Glutamatergic neuron (in vitro differentiated cells): ENCODE results near the gene SLC22A7. TPM values are rescaled to one million over a fixed set of nuclear protein-coding genes. Genes with fewer than 3 reads are reported as not detected.
A peak's percentile ranks its signal among the peaks of the same experiment; 100 is the strongest.

Source experiments
- DNase-seq: peaks from one replicate; pipeline ENCODE4 v3.0.0; 2022
- H3K27ac Mint-ChIP-seq: one replicate; pipeline ENCODE4 v1.8.0; 2020; ENCODE audit warnings: mild to moderate bottlenecking, mixed read lengths, inconsistent platforms; ENCODE audit not compliant: unreplicated experiment
- H3K27me3 Mint-ChIP-seq: one replicate; pipeline ENCODE4 v1.8.0; 2020; ENCODE audit warnings: mild to moderate bottlenecking, moderate library complexity, mixed read lengths, inconsistent platforms; ENCODE audit not compliant: unreplicated experiment
- H3K36me3 Mint-ChIP-seq: one replicate; pipeline ENCODE4 v1.8.0; 2020; ENCODE audit warnings: mild to moderate bottlenecking, mixed read lengths, inconsistent platforms; ENCODE audit not compliant: unreplicated experiment
- H3K4me1 Mint-ChIP-seq: one replicate; pipeline ENCODE4 v1.8.0; 2020; ENCODE audit warnings: mild to moderate bottlenecking, low read depth, mixed read lengths, inconsistent platforms; ENCODE audit not compliant: unreplicated experiment
- H3K4me3 Mint-ChIP-seq: one replicate; pipeline ENCODE4 v1.8.0; 2020; ENCODE audit warnings: mild to moderate bottlenecking, mixed read lengths, inconsistent platforms; ENCODE audit not compliant: unreplicated experiment
- H3K9me3 Mint-ChIP-seq: one replicate; pipeline ENCODE4 v1.8.0; 2020; ENCODE audit warnings: mild to moderate bottlenecking, moderate library complexity, mixed read lengths, inconsistent platforms; ENCODE audit not compliant: unreplicated experiment
- total RNA-seq: library from RNA; stranded (reverse); fragmentation: NEBNext Ultra II Directional; extraction: Animal tissue kit (Norgen Biotek cat#: 25700); gene quantifications from one replicate; pipeline ENCODE4 v1.2.1, GENCODE V29; 2021; ENCODE audit not compliant: unreplicated experiment
- TF ChIP-seq, protein P1 (sequence below): fragments of 200-600 bp; sonication (generic); IDR thresholded peaks from one replicate; pipeline ENCODE4 v1.5.0; 2021; ENCODE audit not compliant: partially characterized antibody, unreplicated experiment

The SLC22A7 gene
- total RNA-seq, 1 donor from 2014 or later = 0.34 TPM

DNA sequence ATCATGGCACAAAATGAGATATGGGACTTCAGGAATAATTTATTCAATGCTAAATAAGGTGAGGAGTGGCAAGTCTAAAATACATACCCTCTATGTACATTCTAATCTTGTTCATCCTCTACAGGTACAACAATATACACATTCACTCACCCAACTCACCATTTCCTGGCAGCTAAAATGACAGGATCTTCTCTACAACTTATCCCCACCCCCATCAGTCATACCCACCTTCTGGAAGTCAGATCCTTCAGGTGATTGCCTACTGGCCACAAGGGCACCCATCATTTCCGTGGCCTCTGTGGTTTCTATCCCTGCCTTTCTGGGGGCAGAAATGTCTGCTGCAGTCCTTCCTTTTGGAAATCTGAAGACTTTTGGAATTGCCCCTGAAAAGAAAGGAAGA is 33.4 kb downstream of the SLC22A7 start:
- no peak overlapping the region for H3K27ac Mint-ChIP-seq
- H3K36me3 Mint-ChIP-seq = no peaks in the 10 kb centered on the region
- H3K4me1 Mint-ChIP-seq = no peaks in the 10 kb centered on the region
- peaks cover 1% of the 10 kb centered on the region for H3K27me3 Mint-ChIP-seq
- DNase-seq = no peak
- TF ChIP-seq, protein P1, sequence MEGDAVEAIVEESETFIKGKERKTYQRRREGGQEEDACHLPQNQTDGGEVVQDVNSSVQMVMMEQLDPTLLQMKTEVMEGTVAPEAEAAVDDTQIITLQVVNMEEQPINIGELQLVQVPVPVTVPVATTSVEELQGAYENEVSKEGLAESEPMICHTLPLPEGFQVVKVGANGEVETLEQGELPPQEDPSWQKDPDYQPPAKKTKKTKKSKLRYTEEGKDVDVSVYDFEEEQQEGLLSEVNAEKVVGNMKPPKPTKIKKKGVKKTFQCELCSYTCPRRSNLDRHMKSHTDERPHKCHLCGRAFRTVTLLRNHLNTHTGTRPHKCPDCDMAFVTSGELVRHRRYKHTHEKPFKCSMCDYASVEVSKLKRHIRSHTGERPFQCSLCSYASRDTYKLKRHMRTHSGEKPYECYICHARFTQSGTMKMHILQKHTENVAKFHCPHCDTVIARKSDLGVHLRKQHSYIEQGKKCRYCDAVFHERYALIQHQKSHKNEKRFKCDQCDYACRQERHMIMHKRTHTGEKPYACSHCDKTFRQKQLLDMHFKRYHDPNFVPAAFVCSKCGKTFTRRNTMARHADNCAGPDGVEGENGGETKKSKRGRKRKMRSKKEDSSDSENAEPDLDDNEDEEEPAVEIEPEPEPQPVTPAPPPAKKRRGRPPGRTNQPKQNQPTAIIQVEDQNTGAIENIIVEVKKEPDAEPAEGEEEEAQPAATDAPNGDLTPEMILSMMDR = no peak
- no peak overlapping the region for H3K4me3 Mint-ChIP-seq
- H3K9me3 Mint-ChIP-seq = no peaks in the 10 kb centered on the region

DNA sequence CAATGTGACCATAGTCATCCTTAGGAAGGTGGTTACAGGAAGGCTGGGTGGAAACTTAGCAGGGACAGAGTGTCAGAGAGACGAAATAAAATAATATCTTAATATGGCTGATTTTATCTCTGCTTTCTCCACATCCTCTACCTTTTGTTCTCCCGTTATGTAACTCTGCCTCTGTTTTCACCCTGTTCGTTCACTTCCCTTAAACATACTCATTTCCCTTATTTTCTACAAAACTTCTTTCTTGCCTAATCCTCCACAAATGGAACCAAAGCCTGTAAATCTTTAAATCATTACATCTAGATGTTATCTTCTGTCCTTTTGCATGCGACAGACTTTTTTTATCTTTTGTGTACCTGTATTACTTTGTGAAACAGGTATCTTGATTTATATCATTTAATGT is 33.8 kb downstream of the SLC22A7 start:
- no peaks in the 10 kb centered on the region for H3K4me1 Mint-ChIP-seq
- no peak for DNase-seq
- H3K27me3 Mint-ChIP-seq = peaks cover 1% of the 10 kb centered on the region
- no peaks in the 10 kb centered on the region for H3K36me3 Mint-ChIP-seq
- no peaks in the 10 kb centered on the region for H3K9me3 Mint-ChIP-seq
- TF ChIP-seq, protein P1 = no peak
- no peak overlapping the region for H3K4me3 Mint-ChIP-seq
- no peak overlapping the region for H3K27ac Mint-ChIP-seq

DNA sequence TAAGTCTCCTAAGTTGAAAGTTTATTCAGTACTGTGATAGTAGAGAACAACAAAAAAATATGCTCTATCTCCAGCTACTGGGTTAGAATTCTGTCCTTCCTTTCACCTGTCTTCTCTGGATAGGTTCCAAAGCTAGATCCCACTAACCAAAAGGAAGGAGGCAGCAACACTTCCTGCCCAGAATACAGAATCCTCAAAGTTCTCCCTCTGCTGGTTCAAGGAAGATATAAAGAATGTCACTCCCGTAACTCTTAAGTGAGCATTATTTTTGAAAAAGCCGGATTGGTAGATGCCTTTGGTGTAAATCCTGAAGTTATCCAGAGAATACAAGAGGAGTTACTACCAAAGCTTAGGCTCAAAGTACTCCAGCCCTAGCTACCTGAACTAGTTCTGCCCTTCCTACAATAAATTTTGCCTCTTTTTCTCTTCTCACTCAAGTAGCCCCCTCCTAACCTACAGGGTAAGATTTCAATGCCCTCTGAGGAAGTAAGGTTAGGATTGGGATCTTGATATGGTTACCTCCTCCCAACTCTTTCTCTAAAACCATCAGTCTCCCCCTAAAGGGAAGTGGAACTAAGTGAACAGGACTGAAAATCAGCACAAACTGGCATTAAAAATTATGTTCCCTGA is 36.5 kb downstream of the SLC22A7 start:
- no peaks in the 10 kb centered on the region for H3K36me3 Mint-ChIP-seq
- H3K27me3 Mint-ChIP-seq = peaks cover 1% of the 10 kb centered on the region
- no peaks in the 10 kb centered on the region for H3K4me1 Mint-ChIP-seq
- no peak for DNase-seq
- TF ChIP-seq, protein P1 = peak; percentile 51
- H3K9me3 Mint-ChIP-seq = no peaks in the 10 kb centered on the region
- H3K4me3 Mint-ChIP-seq = no peak overlapping the region
- H3K27ac Mint-ChIP-seq = no peak overlapping the region

DNA sequence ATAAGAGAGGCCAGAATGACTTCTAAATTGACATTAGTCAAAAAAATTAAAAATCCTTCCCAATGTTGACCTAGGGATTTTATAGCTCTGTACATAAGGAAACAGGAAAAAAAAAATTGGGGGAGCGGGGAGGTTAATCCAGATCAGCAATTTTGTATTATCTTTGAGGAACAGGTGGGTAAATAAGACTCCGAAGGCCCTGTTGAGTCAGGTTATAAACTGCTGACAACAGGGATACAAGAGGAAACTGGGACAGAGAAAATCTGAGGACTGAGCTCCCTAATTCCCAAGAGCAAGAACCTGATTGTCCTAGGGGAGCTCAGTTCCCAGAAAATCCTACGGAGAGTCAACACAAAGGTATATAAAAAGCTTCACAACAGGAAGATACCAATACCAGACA is 37.4 kb downstream of the SLC22A7 start:
- Mint-ChIP-seq H3K9me3 (no peaks in the 10 kb centered on the region), H3K4me1 (no peaks in the 10 kb centered on the region), H3K27ac (no peak overlapping the region), H3K27me3 (peaks cover 1% of the 10 kb centered on the region), H3K36me3 (peaks cover 6% of the 10 kb centered on the region), H3K4me3 (no peak overlapping the region)
- DNase-seq = no peak
- TF ChIP-seq, protein P1 = no peak

DNA sequence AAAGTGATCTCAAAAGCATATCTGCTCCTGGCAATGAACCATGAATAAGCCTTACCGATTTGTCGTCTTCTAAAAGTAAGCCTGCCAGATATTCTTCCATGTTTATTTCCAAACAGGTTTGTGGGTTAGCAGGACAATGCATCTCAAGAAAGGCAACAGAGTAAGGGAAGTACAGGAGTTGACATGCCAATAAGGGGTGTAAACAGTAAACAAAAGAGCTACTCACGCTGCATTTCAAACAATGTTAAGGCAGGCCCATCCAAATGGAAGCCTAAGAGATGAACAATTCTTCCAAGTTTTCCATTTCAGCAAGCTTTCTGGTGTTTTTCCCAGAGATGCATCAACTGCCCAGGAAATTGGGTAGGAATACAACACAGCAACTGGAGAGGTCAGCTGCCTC is 38.3 kb downstream of the SLC22A7 start:
- DNase-seq = no peak

More for the DNA sequence above, 38.3 kb downstream of the SLC22A7 start:
- TF ChIP-seq, protein P1 = no peak
- Mint-ChIP-seq H3K27me3 (peaks cover 1% of the 10 kb centered on the region), H3K27ac (no peak overlapping the region), H3K9me3 (no peaks in the 10 kb centered on the region), H3K4me1 (no peaks in the 10 kb centered on the region), H3K4me3 (no peak overlapping the region), H3K36me3 (peaks cover 7% of the 10 kb centered on the region)
